Calu3 (cell line): Measurements from ENCODE around the gene SESTD1. TPM values are rescaled to one million over a fixed set of nuclear protein-coding genes. Genes with fewer than 3 reads are reported as not detected.

ENCODE experiments used
- BruUV-seq: library from RNA; stranded (reverse); fragments of 400-500 nt; replicated peaks from 2 replicates; lab custom pipeline; 2021; lab: Mats Ljungman, UMichigan
- CTCF ChIA-PET: fragments of 300-600 bp; sonication (Branson Sonifier 250); formaldehyde crosslinking; loops from one replicate; lab custom pipeline; 2022; ENCODE audit warnings: antibody characterized with exemption; lab: Charles Lee
- DNase-seq: peaks from one replicate; pipeline ENCODE4 v3.0.0; 2022
- H3K27ac Mint-ChIP-seq: one replicate; pipeline ENCODE4 v1.8.0; 2022; ENCODE audit warnings: mixed read lengths; ENCODE audit not compliant: unreplicated experiment
- H3K27me3 Mint-ChIP-seq: one replicate; pipeline ENCODE4 v1.8.0; 2022; ENCODE audit warnings: mixed read lengths; ENCODE audit not compliant: unreplicated experiment
- H3K36me3 Mint-ChIP-seq: one replicate; pipeline ENCODE4 v1.8.0; 2022; ENCODE audit warnings: mild to moderate bottlenecking, moderate library complexity, mixed read lengths; ENCODE audit not compliant: insufficient read depth, unreplicated experiment
- H3K4me1 Mint-ChIP-seq: one replicate; pipeline ENCODE4 v1.8.0; 2022; ENCODE audit warnings: mild to moderate bottlenecking, low read depth, mixed read lengths; ENCODE audit not compliant: unreplicated experiment
- H3K4me3 Mint-ChIP-seq: one replicate; pipeline ENCODE4 v1.8.0; 2022; ENCODE audit warnings: mild to moderate bottlenecking, low read depth, moderate library complexity, mixed read lengths; ENCODE audit not compliant: unreplicated experiment
- H3K9me3 Mint-ChIP-seq: one replicate; pipeline ENCODE4 v1.8.0; 2022; ENCODE audit warnings: low read depth, mixed read lengths; ENCODE audit not compliant: unreplicated experiment
- CTCF ChIP-seq: fragments of 200-600 bp; IDR thresholded peaks from one replicate; pipeline ENCODE4 v1.8.0; 2022; ENCODE audit warnings: antibody characterized with exemption; ENCODE audit not compliant: unreplicated experiment
- intact Hi-C: fragments of 100-400 bp; cut with micrococcal nuclease; formaldehyde crosslinking; loops from one replicate; pipeline ENCODE4 v1.10.0; 2022; ENCODE audit not compliant: unreplicated experiment
- total RNA-seq: library from RNA; stranded (reverse); gene quantifications from 2 replicates; pipeline ENCODE4 v1.2.3, GENCODE V29; 2022

Gene SESTD1
- total RNA-seq, 1 experiment from 2014 or later = 145 TPM

- CTCF ChIA-PET = no interaction called here
- H3K9me3 Mint-ChIP-seq = peaks cover 2% of the 10 kb centered on the region
- TSS peak; percentile 33 for BruUV-seq
- H3K36me3 Mint-ChIP-seq = peaks cover 60% of the 10 kb centered on the region
- H3K27ac Mint-ChIP-seq = peak overlapping the region; percentile 80
- H3K27me3 Mint-ChIP-seq = no peaks in the 10 kb centered on the region
- TF ChIP-seq CTCF = no peak
- H3K4me1 Mint-ChIP-seq = peaks cover 60% of the 10 kb centered on the region
- H3K4me3 Mint-ChIP-seq = peak overlapping the region; percentile 99
- intact Hi-C loops = no loop called here
- no peak for DNase-seq
Measured at GRCh38 chr2:179265082-179265510, 464 bp upstream of the SESTD1 start.

GRCh38 chr2:179263446-179264367 is 925 bp downstream of the SESTD1 start:
- peak; percentile 37 for DNase-seq
- CTCF ChIA-PET = interaction anchor here (1.1 to 2.1 kb wide), 3 partner anchors 8 to 24 kb away, joined by 3 to 7 read pairs (median 7); no protein-coding TSS in a partner anchor
- TF ChIP-seq CTCF = no peak
- BruUV-seq = TSS peak; percentile 96
- intact Hi-C loops = loop anchor here (5.0 kb wide), 1 partner anchor 36 kb away; no protein-coding TSS in a partner anchor
- Mint-ChIP-seq H3K4me1 (peaks cover 50% of the 10 kb centered on the region), H3K9me3 (no peaks in the 10 kb centered on the region), H3K27ac (peak overlapping the region; percentile 95), H3K36me3 (peaks cover 67% of the 10 kb centered on the region), H3K4me3 (peak overlapping the region; percentile 99), H3K27me3 (no peaks in the 10 kb centered on the region)

- Mint-ChIP-seq H3K27ac (peak overlapping the region; percentile 95), H3K4me3 (peak overlapping the region; percentile 99), H3K36me3 (peaks cover 60% of the 10 kb centered on the region), H3K4me1 (peaks cover 49% of the 10 kb centered on the region), H3K9me3 (no peaks in the 10 kb centered on the region), H3K27me3 (no peaks in the 10 kb centered on the region)
- no peak for TF ChIP-seq CTCF
- no peak for DNase-seq
- intact Hi-C loops = loop anchor here (5.0 kb wide), 1 partner anchor 36 kb away; no protein-coding TSS in a partner anchor
- TSS peak; percentile 53 for BruUV-seq
- CTCF ChIA-PET = interaction anchor here (1.1 to 2.1 kb wide), 3 partner anchors 9 to 23 kb away, joined by 3 to 7 read pairs (median 7); no protein-coding TSS in a partner anchor
Measured at GRCh38 chr2:179263015-179263414, 1.6 kb downstream of the SESTD1 start.

GRCh38 chr2:179262077-179262660 is 2.5 kb downstream of the SESTD1 start:
- no peaks in the 10 kb centered on the region for H3K9me3 Mint-ChIP-seq
- intact Hi-C loops = loop anchor here (5.0 kb wide), 1 partner anchor 35 kb away; no protein-coding TSS in a partner anchor
- CTCF ChIA-PET = interaction anchor here (1.6 to 2.1 kb wide), 2 partner anchors 10 kb away, joined by 7 read pairs; no protein-coding TSS in a partner anchor
- H3K27me3 Mint-ChIP-seq = no peaks in the 10 kb centered on the region
- BruUV-seq = no TSS peak
- peak overlapping the region; percentile 79 for H3K27ac Mint-ChIP-seq
- TF ChIP-seq CTCF = no peak
- H3K4me3 Mint-ChIP-seq = peak overlapping the region; percentile 99
- peaks cover 50% of the 10 kb centered on the region for H3K4me1 Mint-ChIP-seq
- peaks cover 57% of the 10 kb centered on the region for H3K36me3 Mint-ChIP-seq
- no peak for DNase-seq
